GM12878 (cell line): Measurements from ENCODE around the gene RFX3. TPM values are rescaled to one million over a fixed set of nuclear protein-coding genes. Genes with fewer than 3 reads are reported as not detected.

ENCODE experiments used
- ATF7 ChIP-seq: fragments of 450-650 bp; IDR thresholded peaks from 2 replicates; pipeline ENCODE4 v1.6.1; 2016; ENCODE audit warnings: low read depth, mild to moderate bottlenecking
- BCL11A ChIP-seq: IDR thresholded peaks from 2 replicates; pipeline ENCODE4 v1.6.1; 2011; ENCODE audit warnings: low read depth, low read length
- CHD2 ChIP-seq: IDR thresholded peaks from 2 replicates; pipeline ENCODE4 v1.6.1; 2011; ENCODE audit warnings: low read depth, low read length, improper control_type of control experiment, borderline replicate concordance
- FOXK2 ChIP-seq: fragments of 450-650 bp; IDR thresholded peaks from 2 replicates; pipeline ENCODE4 v1.6.1; 2017; ENCODE audit warnings: mild to moderate bottlenecking, moderate library complexity
- KAT2A ChIP-seq: conservative IDR thresholded peaks from 2 replicates; pipeline ENCODE4 v1.6.1; 2011; ENCODE audit warnings: low read depth, low read length; ENCODE audit not compliant: control insufficient read depth
- KLF5 ChIP-seq: fragments of 450-650 bp; IDR thresholded peaks from 2 replicates; pipeline ENCODE4 v1.6.1; 2014; ENCODE audit warnings: mild to moderate bottlenecking; ENCODE audit not compliant: partially characterized antibody
- MEF2B ChIP-seq: fragments of 450-650 bp; IDR thresholded peaks from 2 replicates; pipeline ENCODE4 v1.6.1; 2018; ENCODE audit warnings: mild to moderate bottlenecking, moderate library complexity; ENCODE audit not compliant: partially characterized antibody, poor library complexity, severe bottlenecking
- MXI1 ChIP-seq: fragments of 150-350 bp; IDR thresholded peaks from 2 replicates; pipeline ENCODE4 v1.6.1; 2011; ENCODE audit warnings: low read depth, mild to moderate bottlenecking, inconsistent platforms, low read length, improper control_type of control experiment
- NBN ChIP-seq: fragments of 450-650 bp; IDR thresholded peaks from 2 replicates; pipeline ENCODE4 v1.6.1; 2016
- NFXL1 ChIP-seq: fragments of 450-650 bp; IDR thresholded peaks from 2 replicates; pipeline ENCODE4 v1.6.1; 2017; ENCODE audit warnings: antibody characterized with exemption, mild to moderate bottlenecking, borderline replicate concordance
- NR2F1 ChIP-seq: fragments of 450-650 bp; conservative IDR thresholded peaks from 2 replicates; pipeline ENCODE4 v1.6.1; 2017; ENCODE audit warnings: mild to moderate bottlenecking
- PML ChIP-seq: IDR thresholded peaks from 2 replicates; pipeline ENCODE4 v1.6.1; 2012; ENCODE audit warnings: low read length, inconsistent platforms
- POLR2A ChIP-seq: IDR thresholded peaks from 2 replicates; pipeline ENCODE4 v1.6.1; 2011; ENCODE audit warnings: low read depth, mild to moderate bottlenecking, low read length
- POLR2AphosphoS5 ChIP-seq: IDR thresholded peaks from 2 replicates; pipeline ENCODE4 v1.6.1; 2011; ENCODE audit warnings: mild to moderate bottlenecking, low read length, inconsistent platforms
- POU2F2 ChIP-seq: IDR thresholded peaks from 3 replicates; pipeline ENCODE4 v1.6.1; 2011; ENCODE audit warnings: low read depth, mild to moderate bottlenecking, low read length, borderline replicate concordance
- RAD51 ChIP-seq: fragments of 450-650 bp; IDR thresholded peaks from 2 replicates; pipeline ENCODE4 v1.6.1; 2016; ENCODE audit warnings: moderate library complexity, mild to moderate bottlenecking, inconsistent platforms
- RUNX3 ChIP-seq: IDR thresholded peaks from 2 replicates; pipeline ENCODE4 v1.6.1; 2012; ENCODE audit warnings: low read length, inconsistent platforms
- SMAD5 ChIP-seq: IDR thresholded peaks from 2 replicates; pipeline ENCODE4 v1.6.1; 2016; ENCODE audit warnings: antibody characterized with exemption, low read depth
- SP1 ChIP-seq: IDR thresholded peaks from one replicate; pipeline ENCODE4 v1.6.1; 2011; ENCODE audit warnings: low read depth, low read length
- SPI1 ChIP-seq: IDR thresholded peaks from 2 replicates; pipeline ENCODE4 v1.6.1; 2011; ENCODE audit warnings: low read depth, mild to moderate bottlenecking, low read length, moderate library complexity, borderline replicate concordance; ENCODE audit not compliant: insufficient read depth
- polyA plus RNA-seq, 11 experiments: library from polyadenylated mRNA; depleted of rRNA in 4 of 11; unstranded in 6 of 11; stranded (reverse) in 5 of 11; fragments of >200 nt; fragmentation: Nextera tagmentation in 4 of 11; fragmentation: Illumina TruSeq in 1 of 11; extraction: Ambion mirVana in 4 of 11; extraction: Trizol in 1 of 11; gene quantifications; 1 replicate in 1 of 11; 2 replicates in 10 of 11; pipeline versions ENCODE4 v1.2.1 to v1.2.3, GENCODE V29; 2011 to 2016; ENCODE audit warnings: inconsistent platforms in 2 of 11, missing spikeins in 2 of 11, low read depth in 1 of 11
- total RNA-seq, 4 experiments: library from RNA; depleted of rRNA in 3 of 4; stranded (reverse); fragments of >200 nt in 3 of 4; fragmentation: Illumina TruSeq in 1 of 4; extraction: Trizol in 1 of 4; gene quantifications; 2 replicates each; pipeline versions ENCODE4 v1.2.1 to v1.2.3, GENCODE V29; 2013 to 2021
- TF ChIP-seq, protein P1 (sequence below): fragments of 450-650 bp; IDR thresholded peaks from 2 replicates; pipeline ENCODE4 v1.6.1; 2016; ENCODE audit warnings: mild to moderate bottlenecking
- TF ChIP-seq, protein P2 (sequence below): fragments of 450-650 bp; IDR thresholded peaks from 2 replicates; pipeline ENCODE4 v1.6.1; 2016; ENCODE audit warnings: mild to moderate bottlenecking
- TF ChIP-seq, protein P3 (sequence below): fragments of 450-650 bp; IDR thresholded peaks from 2 replicates; pipeline ENCODE4 v1.6.1; 2016; ENCODE audit warnings: mild to moderate bottlenecking, moderate library complexity, borderline replicate concordance
- TF ChIP-seq, protein P4 (sequence below): fragments of 450-650 bp; IDR thresholded peaks from 2 replicates; pipeline ENCODE4 v1.6.1; 2018; ENCODE audit warnings: mild to moderate bottlenecking, low read depth, moderate library complexity; ENCODE audit not compliant: partially characterized antibody

RFX3 gene
- total and polyA plus RNA-seq, 10 of the 15 experiments (the other 5 are each of a cell fraction or from before 2014, with no cell fraction given) = 1.2 to 26.4 (median 6.7) TPM

DNA sequence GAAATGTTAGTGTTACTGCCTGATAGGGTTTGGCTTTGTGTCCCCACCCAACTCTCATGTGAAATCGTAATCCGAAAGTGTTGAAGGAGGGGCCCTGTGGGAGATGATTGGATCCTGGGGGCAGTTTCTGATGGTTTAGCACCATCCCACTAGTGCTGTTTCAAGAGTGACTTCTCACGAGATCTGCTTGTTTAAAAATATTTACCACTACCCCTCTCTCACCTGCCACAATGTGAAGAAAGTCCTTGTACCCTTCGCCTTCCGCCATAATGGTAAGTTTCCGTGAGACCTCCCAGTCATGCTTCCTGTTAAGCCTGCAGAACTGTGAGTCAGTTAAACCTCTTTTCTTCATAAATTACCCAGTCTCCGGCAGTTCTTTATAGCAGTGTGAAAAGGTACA, 2.6 kb upstream of the RFX3 start (continued):
- TF ChIP-seq, protein P1, sequence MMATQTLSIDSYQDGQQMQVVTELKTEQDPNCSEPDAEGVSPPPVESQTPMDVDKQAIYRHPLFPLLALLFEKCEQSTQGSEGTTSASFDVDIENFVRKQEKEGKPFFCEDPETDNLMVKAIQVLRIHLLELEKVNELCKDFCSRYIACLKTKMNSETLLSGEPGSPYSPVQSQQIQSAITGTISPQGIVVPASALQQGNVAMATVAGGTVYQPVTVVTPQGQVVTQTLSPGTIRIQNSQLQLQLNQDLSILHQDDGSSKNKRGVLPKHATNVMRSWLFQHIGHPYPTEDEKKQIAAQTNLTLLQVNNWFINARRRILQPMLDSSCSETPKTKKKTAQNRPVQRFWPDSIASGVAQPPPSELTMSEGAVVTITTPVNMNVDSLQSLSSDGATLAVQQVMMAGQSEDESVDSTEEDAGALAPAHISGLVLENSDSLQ = 0 out of 2 replicates have a peak, but pooled peaks have one; percentile 11
- TF ChIP-seq NBN (0 out of 2 replicates have a peak, but pooled peaks have one; percentile 59), MXI1 (0 out of 2 replicates have a peak, but pooled peaks have one; percentile 14), RAD51 (no peak), SP1 (no peak), RUNX3 (peak; percentile 22), PML (no peak), POU2F2 (0 out of 3 replicates have a peak, but pooled peaks have one; percentile 8), POLR2A (peak; percentile 45; the same call in 1 of the 2 replicates), MEF2B (peak; percentile 48), POLR2AphosphoS5 (peak; percentile 60; the same call in 1 of the 2 replicates), NFXL1 (no peak), SMAD5 (peak; percentile 57; the same call in 1 of the 2 replicates), FOXK2 (no peak), SPI1 (no peak), CHD2 (peak; percentile 84; the same call in 1 of the 2 replicates), BCL11A (no peak), KAT2A (no peak), KLF5 (peak; percentile 22), ATF7 (0 out of 2 replicates have a peak, but pooled peaks have one; percentile 35), NR2F1 (no peak)
- TF ChIP-seq, protein P2, sequence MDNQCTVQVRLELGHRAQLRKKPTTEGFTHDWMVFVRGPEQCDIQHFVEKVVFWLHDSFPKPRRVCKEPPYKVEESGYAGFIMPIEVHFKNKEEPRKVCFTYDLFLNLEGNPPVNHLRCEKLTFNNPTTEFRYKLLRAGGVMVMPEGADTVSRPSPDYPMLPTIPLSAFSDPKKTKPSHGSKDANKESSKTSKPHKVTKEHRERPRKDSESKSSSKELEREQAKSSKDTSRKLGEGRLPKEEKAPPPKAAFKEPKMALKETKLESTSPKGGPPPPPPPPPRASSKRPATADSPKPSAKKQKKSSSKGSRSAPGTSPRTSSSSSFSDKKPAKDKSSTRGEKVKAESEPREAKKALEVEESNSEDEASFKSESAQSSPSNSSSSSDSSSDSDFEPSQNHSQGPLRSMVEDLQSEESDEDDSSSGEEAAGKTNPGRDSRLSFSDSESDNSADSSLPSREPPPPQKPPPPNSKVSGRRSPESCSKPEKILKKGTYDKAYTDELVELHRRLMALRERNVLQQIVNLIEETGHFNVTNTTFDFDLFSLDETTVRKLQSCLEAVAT = peak; percentile 75; the same call in 1 of the 2 replicates
- TF ChIP-seq, protein P3, sequence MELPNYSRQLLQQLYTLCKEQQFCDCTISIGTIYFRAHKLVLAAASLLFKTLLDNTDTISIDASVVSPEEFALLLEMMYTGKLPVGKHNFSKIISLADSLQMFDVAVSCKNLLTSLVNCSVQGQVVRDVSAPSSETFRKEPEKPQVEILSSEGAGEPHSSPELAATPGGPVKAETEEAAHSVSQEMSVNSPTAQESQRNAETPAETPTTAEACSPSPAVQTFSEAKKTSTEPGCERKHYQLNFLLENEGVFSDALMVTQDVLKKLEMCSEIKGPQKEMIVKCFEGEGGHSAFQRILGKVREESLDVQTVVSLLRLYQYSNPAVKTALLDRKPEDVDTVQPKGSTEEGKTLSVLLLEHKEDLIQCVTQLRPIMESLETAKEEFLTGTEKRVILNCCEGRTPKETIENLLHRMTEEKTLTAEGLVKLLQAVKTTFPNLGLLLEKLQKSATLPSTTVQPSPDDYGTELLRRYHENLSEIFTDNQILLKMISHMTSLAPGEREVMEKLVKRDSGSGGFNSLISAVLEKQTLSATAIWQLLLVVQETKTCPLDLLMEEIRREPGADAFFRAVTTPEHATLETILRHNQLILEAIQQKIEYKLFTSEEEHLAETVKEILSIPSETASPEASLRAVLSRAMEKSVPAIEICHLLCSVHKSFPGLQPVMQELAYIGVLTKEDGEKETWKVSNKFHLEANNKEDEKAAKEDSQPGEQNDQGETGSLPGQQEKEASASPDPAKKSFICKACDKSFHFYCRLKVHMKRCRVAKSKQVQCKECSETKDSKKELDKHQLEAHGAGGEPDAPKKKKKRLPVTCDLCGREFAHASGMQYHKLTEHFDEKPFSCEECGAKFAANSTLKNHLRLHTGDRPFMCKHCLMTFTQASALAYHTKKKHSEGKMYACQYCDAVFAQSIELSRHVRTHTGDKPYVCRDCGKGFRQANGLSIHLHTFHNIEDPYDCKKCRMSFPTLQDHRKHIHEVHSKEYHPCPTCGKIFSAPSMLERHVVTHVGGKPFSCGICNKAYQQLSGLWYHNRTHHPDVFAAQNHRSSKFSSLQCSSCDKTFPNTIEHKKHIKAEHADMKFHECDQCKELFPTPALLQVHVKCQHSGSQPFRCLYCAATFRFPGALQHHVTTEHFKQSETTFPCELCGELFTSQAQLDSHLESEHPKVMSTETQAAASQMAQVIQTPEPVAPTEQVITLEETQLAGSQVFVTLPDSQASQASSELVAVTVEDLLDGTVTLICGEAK = no peak
- TF ChIP-seq, protein P4, sequence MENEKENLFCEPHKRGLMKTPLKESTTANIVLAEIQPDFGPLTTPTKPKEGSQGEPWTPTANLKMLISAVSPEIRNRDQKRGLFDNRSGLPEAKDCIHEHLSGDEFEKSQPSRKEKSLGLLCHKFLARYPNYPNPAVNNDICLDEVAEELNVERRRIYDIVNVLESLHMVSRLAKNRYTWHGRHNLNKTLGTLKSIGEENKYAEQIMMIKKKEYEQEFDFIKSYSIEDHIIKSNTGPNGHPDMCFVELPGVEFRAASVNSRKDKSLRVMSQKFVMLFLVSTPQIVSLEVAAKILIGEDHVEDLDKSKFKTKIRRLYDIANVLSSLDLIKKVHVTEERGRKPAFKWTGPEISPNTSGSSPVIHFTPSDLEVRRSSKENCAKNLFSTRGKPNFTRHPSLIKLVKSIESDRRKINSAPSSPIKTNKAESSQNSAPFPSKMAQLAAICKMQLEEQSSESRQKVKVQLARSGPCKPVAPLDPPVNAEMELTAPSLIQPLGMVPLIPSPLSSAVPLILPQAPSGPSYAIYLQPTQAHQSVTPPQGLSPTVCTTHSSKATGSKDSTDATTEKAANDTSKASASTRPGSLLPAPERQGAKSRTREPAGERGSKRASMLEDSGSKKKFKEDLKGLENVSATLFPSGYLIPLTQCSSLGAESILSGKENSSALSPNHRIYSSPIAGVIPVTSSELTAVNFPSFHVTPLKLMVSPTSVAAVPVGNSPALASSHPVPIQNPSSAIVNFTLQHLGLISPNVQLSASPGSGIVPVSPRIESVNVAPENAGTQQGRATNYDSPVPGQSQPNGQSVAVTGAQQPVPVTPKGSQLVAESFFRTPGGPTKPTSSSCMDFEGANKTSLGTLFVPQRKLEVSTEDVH = no peak
